ENCODE data around the gene CALD1.
A peak's percentile ranks its signal among the peaks of the same experiment; 100 is the strongest.

CALD1 gene

DNA sequence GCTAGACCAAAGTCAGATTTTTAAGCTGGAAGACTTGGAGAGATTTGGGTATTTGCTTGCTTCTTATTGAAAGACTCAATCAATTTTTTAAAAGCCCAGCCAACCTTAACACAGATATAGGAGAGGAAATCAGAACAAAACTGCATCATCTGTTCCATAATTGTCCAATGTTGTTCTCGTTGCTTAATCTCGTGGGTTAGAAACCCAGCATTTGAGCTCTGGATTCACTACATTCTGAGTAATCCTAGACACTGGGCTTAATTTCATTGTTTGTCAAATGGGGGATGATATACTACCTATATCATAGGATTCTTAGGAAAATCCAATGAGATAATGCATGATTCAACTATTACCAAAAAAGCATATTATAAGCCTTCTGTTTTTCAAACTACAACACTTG lies 48.9 kb downstream of the CALD1 start:
- no peak for DNase-seq (ENCODE audit: low read depth)

DNA sequence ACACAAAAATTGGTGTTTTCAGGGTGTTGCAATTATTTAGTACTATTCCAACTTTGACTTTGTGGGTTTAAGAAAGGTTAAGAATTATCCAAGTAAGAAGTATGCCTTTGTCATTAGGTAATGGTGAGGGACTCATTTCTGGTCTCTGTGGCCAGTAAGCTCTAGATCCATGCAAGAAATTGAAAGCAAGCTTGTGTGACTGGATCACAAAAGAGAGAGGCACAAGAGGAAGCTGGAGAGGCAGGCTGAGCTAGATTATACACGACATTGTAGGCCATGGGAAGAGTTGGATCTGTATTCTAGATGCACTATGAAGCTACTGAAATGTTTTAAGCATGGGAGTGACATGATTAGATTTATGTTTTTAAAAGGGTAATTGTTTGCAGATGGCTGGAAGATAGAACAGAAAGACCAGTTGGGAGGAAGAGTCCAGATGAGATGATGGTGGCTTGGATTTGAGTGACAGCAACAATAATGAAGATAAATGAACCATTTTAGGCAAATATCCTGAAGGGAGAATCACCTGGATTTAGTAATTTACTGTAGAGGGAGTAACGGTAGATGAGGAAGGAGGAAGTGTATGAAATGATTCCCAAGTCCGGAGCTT lies 50.0 kb downstream of the CALD1 start:
- DNase-seq (ENCODE audit: low read depth) = no peak

DNA sequence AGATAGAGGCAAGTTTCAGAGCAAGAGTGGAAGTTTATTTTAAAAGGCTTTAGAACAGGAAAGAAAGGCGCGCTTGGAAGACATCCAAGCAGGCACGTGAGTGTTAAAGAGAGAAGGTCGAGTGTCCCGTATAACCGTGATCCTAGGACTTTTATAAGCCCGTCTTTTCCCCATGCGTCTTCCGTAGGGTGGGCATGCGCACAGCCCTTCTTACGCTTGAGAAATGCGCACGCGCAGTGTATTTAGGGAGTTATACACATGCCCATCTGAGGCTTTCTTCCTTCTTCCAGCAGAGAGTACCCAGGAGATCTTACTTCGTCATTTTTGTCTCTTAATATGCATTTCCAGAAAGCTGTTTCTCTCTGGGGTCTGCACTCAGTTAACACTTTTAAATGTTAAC lies 52.4 kb downstream of the CALD1 start:
- DNase-seq (ENCODE audit: low read depth) = no peak

DNA sequence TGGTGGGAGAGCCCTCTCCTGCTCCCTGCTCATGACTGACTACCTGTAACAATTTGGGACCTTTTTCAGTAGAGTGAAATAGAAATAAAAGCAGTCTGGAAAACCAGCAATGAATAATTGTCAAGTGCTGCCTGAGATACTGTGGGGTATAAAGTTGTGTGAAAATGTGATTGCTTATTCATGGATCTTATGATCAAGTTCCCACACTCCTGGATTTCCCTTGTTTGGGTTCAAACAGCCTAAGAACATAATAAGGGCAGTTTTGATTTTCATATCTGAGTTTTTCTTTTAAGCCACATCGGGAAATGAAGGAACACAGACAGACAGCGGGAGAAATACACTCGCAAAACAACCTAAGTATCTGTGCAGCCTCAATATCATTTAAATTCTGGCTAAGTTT lies 52.9 kb downstream of the CALD1 start:
- no peak for DNase-seq (ENCODE audit: low read depth)

DNA sequence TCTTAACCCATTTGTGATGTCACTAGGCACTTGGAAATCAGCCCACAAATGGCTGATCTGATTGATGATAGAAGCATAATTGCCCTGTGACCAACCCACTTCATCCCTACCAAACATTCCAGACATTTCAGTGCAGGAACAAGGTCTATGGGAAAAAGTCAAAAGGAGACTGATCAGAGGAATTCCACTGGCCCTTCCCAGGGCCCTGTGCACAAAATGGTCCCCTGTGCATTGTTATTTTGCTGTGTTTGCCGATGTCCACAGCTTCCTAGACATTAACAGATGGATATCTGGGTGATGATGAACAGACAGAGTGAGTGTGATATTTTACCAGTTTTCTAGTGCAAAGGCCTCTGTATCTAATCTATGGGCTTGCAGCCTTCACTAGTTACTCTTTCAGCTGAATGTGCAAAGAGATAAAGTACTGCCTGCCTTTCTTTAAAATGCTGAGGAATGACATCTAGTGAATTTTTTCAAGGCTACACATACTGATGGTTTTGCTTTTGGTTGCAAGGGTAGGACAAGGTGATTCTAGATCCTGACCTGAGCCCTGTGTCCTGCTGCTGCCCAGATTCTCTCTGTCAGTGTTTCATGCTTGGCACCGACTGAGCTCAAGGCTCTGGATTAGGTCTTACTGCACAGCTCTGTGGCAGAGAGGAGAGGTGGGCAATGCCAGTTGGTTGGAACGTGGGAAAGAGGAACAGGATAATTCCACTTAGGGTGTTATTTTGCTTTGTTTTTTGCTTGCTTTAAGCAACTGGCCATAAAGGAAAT lies 55.4 kb downstream of the CALD1 start:
- no peak for DNase-seq (ENCODE audit: low read depth)

DNA sequence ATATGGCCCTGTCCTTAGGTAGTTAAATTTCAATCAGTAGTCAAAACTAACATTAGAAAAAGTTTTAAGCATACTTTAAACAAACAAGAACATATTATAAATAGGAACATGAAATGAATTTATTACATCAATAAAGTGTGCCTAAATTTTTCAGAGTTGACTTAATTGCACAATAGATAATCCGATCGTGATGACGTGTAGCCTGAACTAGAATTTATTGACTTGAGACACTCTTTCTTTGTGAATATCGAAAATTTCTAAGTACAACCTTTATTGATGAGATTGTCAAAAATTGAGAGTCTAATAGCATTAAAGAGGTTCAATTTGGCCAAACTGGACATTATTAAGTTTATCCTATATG lies 56.0 kb downstream of the CALD1 start:
- no peak for DNase-seq (ENCODE audit: low read depth)

DNA sequence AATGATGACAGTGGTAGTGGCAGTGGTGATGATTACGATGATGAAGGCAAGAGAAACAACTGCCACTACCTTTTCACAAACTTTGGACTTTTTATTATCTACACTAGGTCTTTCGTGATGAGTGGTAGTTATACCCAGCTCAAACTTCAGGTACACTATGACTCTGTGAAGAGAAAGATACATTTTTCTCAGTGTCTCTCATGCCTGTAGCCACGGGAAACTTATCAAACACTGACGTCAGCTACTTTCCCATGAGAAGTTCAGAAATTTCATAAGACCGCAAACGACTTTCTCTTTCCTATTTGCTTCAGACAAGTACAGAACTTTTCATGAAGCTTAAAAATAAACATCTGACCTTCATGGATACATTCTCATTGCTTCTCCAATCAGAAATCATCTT lies 57.0 kb downstream of the CALD1 start:
- DNase-seq (ENCODE audit: low read depth) = no peak

DNA sequence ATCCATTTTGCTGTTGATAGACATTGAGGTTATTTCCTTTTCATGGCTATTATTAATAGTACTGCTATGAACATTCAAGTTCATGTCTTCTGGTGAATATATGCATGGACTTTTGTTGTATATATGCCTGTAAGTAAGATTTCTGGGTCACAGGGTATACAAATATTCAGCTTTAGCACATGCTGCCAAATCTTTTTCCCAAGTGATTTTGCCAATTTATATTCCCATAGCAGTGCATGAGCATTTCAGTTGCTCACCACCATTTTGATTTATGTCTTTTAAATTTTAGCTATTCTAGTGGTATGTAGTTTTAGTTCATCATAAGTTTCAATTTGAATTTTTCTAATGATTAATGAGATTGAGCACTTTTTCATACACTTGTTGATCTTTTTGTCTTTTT lies 59.9 kb downstream of the CALD1 start:
- no peak for DNase-seq (ENCODE audit: low read depth)

DNA sequence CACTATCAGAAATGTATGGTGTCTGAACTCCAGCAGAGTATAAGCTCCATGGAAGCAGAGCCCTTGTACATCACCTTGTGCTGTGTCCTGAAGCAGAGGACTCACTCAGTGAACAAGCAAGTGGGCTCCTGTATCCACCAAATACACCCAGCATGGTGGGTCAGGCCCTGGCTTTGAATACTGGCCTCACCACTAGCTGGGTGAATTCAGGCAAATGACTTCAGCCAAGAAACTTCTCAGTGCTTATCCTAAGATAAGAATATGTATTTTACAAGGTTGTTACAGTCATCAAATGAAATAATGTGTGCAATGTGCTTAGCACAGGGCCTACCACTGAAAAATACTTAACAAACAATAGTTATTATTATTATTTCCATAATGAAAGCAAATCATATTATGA lies 62.6 kb downstream of the CALD1 start:
- DNase-seq (ENCODE audit: low read depth) = no peak

DNA sequence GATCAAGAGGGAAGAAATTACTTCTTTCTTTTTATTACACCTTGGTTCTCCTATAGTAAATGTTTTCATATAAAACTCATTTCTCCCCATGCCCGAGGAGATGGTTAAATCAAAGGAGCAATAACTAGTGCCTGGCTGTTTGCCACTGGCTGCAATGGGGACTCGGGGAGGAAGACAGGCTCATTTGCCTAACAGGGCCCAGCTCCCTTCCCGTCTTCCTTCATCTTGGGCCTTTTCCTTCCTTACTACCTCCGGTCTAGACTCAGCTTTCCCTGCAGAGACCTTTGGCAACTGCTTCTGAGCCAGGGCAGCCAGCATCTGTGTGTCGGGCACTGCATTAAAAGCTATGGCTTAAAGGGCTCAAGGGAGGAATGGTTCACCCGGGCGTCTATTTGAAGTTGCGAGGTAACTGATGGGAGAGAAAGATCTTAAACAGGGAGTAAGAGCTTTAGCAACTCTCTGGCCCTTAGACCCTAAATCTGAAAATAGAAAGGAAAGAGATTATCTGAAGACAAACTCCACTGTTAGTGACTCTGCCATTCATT lies 63.5 kb downstream of the CALD1 start:
- no peak for DNase-seq (ENCODE audit: low read depth)

DNA sequence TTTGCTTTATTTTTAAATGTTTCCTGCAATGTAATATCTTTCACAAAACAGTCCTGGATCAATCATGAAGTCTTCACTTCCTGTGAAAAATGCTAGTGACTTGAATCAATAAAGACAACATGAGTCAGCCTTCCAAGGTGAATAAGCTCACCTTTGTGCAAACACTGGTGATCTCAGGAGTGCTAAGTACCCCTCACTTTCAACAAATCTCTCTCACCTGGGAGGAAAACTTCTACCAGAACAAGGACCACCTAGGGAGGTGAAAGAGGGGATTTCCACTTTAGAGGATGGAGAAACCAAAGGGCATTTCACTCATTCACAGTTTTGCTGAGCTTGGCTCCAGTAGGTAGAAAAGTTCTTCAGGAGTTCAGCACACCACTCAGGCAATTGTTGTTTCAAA lies 64.8 kb downstream of the CALD1 start:
- DNase-seq (ENCODE audit: low read depth) = no peak

DNA sequence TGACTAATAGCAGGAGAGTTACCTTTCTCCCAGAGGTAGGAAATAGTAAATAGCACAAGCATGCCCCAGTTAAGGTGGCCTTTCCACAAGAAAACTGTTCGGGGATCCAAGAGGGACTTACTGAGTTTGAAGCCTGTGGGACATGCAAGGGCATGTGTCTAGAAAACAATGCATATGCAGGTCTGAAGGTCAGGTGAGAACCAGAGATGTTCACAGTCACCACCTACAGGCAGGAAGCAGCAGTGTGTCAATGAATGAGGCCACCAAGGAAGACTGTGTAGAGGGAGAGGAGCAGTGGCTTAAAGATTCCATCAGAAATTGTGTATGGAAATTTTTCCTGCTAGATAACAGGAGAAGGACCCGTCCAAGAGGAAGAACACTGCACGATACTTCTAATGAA lies 66.0 kb downstream of the CALD1 start:
- no peak for DNase-seq (ENCODE audit: low read depth)

DNA sequence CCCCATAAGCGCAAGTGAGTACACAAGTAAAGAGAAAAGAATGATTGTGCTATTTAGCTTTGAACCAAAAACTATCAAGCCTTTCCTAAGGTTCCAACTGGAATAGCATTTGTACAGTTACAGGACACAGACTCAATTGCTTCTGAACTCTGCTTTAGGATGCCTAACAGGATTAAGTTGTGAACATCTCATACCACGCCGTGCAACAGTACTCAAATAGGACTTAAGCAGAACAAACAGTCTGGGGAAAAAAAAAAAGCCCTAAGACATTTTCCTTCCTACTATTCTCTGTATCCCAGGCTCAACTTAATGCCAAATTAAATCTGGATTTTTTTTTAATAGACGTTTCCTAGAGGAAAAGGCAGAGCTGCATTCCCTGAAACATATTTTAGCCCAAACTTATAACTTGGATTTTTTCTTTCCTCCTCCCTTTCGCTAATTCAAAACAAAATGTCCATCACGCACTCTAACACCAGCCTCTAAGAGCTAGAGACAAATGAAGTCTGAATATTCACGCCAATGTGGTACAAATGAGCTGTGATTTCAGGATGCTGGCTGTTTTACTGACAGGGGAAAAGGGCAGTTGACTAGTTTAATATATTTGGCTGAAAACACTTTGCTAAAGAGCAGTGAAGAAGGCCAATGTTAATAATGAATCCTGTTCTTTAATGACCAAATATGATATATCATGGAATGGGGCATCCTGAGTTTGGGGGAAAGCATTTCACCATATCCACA lies 68.6 kb downstream of the CALD1 start:
- no peak for DNase-seq (ENCODE audit: low read depth)

DNA sequence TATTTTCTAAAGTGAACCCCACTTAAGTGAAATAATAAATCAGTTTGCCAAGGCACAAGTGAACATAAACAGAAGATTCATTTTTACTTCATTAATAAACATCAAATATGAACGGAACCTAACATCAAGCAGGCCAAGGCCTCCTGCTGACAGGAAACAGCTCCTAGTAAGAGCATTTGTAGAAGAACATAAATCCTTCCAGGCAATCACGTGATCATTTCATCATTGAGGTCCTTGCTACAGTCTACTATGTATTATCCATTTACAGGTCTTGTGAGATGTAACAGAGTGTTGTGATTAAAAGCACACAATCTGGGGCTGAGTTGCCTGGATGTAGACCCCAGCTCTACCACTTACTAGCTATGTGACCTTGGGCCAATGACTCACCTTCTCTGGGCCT lies 70.6 kb downstream of the CALD1 start:
- peak; percentile 30 for DNase-seq (ENCODE audit: low read depth)

DNA sequence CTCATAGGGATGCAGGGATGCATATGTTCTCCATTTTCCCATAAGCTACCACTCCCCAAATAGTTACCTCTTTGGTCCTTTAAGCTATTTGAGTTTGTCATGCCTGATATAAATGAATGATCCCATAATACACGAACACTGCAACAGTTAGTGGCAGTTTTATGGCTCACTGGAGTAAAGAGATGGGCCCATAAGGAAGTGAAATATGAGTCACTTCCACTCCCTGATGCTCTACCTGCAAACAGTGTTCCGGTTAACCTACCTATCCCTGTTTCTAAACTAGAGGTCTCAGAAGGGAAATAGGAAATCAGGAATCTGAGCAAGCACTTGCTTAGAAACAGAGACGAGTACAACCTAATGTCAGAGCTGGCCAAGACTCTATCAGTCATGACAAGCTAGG lies 71.7 kb downstream of the CALD1 start:
- DNase-seq (ENCODE audit: low read depth) = no peak

DNA sequence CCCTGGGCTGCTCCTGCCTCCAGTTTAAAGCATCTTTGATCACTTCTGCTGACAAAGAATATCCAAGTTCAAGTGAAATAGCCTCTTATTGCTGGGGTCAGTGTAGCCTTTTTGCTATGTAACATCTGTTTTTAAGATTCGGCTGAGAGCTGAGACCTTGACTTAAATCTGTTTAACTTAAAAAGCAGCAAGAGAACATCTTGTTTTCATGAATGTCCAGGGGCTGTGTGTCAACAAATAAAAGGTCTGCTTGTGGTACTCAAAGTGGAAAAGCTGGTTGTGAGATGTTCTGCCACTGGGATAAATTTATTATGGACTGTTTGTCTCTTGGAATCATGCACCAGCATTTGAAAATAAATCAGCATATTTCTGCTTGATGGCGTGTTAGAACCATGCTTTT lies 73.2 kb downstream of the CALD1 start:
- DNase-seq (ENCODE audit: low read depth) = peak; percentile 33

DNA sequence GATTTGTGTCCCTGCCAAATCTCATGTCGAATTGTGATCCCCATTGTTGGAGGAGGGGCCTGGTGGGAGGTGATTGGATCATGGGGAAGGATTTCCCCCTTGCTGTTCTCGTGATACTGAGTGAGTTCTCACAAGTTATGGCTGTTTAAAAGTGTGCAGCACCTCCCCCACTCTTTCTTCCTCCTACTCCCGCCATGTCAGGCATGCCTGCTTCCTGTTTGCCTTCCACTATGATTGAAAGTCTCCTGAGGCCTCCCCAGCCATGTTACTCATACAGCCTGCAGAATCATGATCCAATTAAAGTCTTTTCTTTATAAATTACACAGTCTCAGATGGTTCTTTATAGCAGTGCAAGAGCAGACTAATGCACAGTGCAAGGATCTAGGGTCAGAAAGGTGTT lies 75.4 kb downstream of the CALD1 start:
- peak; percentile 22 for DNase-seq (ENCODE audit: low read depth)

DNA sequence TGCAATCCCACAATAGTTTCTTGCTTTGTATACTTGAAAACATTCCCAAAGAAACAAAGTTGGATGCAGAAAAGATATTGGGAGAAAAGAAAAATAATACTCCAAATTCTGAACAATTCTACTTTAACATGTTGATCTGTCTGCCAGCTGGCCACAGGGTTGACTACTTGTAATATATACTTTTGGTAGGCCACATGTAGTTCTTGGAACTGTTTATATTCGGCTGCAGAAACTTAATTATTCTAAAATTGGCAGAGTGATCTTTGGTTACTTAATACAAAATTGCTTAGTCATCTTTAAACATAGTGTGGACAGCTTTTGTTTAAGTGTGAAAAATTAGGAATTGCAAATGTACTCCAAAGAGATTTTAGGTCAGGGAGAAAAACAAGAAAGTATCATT lies 76.0 kb downstream of the CALD1 start:
- DNase-seq (ENCODE audit: low read depth) = peak; percentile 79

DNA sequence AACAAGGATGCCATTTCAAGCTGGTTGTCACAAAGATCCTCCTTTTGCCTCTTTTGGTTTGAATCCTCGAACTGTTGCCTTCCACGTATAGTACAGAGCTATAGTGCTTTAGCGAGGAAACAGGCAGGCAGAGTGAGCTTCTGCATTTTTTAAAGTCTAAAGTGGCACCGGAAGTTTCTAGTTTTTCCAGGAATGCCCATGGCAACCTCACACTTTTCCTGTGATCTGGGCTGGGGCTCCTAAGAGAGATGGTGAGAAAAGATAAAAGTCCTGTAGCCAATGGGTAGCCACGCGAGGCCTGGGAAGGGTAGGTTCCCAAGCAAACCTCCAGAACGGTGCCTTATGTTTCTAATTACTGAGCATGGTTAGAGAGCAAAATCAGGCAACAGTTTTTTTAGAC lies 76.7 kb downstream of the CALD1 start:
- peak; percentile 51 for DNase-seq (ENCODE audit: low read depth)

DNA sequence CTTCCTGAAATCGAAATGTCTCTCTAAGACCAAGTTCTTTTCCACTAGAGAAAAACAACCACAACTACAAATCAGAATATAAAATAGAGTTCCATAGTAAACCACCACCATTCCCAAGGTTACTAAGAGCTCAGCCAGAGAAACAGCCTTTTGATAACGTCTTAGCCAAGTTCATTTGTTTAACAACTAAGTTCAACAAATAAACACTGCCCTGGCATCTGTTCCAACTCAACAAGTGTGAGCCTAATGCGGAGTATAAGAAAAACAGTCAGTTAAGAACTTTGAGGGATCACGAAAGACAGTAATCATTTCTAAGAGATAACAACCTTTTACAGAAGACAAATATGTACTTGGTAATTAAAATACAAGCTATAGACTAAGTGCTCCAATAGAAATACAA lies 77.3 kb downstream of the CALD1 start:
- no peak for DNase-seq (ENCODE audit: low read depth)

DNA sequence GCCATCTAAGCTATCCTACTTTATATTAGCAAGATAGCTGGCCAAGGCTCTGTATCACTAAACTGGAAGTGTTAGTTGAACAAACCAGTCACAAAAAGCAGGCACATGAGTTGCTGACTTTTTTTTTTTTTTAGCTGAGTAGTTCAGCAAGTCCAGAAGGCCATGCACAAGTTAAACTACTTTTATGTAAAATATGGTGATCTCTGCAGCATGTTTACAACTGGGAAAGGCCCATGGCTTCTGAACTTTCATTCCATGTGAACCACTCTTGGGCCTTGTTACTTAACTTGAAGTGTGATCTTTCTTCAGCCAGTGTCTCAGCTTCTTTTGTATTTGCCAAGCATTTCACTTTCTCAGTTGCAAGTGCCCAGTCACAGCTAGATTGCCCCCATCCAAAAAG lies 78.5 kb downstream of the CALD1 start:
- no peak for DNase-seq (ENCODE audit: low read depth)

DNA sequence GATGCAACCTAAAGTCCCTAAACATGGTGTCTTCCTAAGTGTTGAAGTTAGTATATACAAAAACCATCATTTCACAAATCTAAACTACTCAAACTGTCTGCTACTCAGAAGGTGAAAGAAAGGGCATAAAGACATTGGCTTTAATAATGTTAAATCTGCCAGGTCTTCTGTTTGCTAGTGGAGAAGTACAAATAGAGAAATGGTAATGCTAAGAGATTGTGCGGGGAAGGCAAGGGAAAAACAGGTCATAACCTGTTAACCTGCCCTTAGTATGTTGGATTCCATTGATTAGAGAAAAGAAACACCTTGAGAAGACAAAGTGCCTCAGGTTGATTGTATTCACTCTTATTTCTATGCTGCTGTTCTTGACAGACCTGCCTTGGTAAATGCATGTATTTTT lies 80.3 kb downstream of the CALD1 start:
- DNase-seq (ENCODE audit: low read depth) = no peak
